ENCODE results near the gene CACNG5.

Gene CACNG5

DNA sequence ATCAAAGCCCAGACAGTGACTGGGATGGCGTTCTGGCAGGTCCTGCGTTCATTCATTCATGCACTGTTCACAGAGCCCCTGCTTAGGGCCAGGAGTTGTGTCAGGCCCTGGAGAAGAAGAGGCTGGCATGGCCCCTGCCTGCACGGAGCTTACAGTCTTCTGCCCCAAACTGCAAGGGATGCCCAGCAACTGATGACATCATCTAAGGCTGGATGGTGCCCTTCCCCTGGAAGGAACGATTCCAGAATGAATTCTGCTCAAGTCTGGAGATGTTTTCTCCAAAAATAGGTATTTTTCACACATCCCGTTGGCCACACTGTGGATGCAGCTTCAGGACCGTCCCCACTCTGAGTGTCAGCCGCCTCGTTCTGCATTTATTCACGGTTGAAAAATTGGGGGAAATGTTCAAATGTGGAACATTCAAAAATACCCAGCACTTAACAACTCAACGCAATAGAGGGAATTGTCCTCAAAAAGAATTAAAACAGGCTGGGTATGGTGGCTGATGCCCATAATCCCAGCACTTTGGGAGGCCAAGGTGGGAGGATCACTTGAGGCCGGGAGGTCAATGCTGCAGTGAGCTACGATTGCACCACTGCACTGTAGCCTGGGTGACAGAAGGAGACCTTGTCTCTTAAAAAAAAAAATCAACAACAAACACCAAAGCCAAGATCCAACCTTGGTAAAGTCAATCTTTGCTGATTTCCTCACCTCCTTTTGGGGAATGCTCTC, 23.8 kb upstream of the CACNG5 start:
- no peak overlapping the region for H3K4me3 ChIP-seq (ENCODE audit: low read depth, low read length)
- no peak for DNase-seq (ENCODE audit: low read depth)
- TF ChIP-seq, protein P1, sequence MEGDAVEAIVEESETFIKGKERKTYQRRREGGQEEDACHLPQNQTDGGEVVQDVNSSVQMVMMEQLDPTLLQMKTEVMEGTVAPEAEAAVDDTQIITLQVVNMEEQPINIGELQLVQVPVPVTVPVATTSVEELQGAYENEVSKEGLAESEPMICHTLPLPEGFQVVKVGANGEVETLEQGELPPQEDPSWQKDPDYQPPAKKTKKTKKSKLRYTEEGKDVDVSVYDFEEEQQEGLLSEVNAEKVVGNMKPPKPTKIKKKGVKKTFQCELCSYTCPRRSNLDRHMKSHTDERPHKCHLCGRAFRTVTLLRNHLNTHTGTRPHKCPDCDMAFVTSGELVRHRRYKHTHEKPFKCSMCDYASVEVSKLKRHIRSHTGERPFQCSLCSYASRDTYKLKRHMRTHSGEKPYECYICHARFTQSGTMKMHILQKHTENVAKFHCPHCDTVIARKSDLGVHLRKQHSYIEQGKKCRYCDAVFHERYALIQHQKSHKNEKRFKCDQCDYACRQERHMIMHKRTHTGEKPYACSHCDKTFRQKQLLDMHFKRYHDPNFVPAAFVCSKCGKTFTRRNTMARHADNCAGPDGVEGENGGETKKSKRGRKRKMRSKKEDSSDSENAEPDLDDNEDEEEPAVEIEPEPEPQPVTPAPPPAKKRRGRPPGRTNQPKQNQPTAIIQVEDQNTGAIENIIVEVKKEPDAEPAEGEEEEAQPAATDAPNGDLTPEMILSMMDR (IDR thresholded peaks at IDR 0.05; ENCODE audit: insufficient read depth, low read depth, low read length, missing control alignments) = no peak

DNA sequence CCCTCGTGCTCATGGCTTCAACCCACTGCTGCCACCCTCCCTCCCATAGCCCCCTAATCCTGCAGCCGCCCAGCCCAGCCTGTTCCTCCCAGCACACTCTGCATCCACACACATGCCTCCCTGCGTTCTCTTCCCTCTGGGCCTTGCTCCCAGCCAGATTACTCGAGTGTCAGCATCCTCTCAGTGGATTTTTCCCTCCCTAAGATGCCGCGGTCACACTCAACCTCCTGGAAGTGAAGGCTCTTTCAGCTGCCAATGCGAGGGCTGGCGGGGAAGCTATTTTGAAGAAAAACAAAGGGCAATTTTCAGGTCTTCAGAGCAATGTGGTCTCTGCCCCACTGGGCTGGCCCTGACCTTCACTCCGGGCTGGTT, 23.2 kb upstream of the CACNG5 start:
- DNase-seq (ENCODE audit: low read depth) = no peak
- TF ChIP-seq, protein P1 (IDR thresholded peaks at IDR 0.05; ENCODE audit: insufficient read depth, low read depth, low read length, missing control alignments) = no peak
- H3K4me3 ChIP-seq (ENCODE audit: low read depth, low read length) = no peak overlapping the region

DNA sequence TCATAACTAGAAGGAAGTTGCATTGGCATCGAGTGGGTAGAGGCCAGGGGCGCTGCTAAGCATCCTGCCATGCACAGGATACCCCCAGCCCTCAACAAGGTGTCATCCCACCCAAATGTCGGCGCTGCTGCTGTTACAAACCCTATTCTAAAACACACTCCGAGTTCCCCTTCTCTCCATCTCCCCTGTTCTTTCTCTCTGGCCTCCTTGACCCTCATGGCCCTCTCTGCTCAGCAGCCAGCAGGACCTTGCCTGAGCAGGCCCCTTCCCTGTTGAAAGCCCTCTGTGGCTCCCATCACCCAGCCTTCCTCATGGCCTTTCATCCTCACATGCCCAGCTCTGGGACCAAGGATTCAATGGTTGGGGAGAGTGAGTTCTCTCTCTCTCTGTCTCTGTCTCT, 22.3 kb upstream of the CACNG5 start:
- no peak for DNase-seq (ENCODE audit: low read depth)
- TF ChIP-seq, protein P1 (IDR thresholded peaks at IDR 0.05; ENCODE audit: insufficient read depth, low read depth, low read length, missing control alignments) = no peak
- no peak overlapping the region for H3K4me3 ChIP-seq (ENCODE audit: low read depth, low read length)

DNA sequence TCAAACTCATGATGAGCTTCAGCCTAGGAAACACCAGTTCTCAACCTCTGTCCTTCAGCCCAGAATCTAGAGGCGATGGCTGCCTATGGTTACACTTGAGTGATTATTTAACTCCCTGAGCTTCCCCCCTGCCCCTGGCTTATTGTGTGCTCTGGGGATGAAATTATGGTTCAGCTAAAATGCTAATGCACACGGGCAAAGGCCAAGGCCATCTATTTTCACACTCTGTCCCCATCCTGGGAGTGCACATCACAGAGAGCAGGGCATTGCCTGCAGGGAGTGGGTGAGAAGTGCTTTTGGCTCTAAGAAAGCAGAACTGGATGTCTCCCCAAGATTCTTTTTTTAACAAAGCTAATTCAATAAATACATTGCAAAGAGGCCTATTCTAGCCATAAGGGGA, 21.6 kb upstream of the CACNG5 start:
- no peak overlapping the region for H3K4me3 ChIP-seq (ENCODE audit: low read depth, low read length)
- no peak for DNase-seq (ENCODE audit: low read depth)
- TF ChIP-seq, protein P1 (IDR thresholded peaks at IDR 0.05; ENCODE audit: insufficient read depth, low read depth, low read length, missing control alignments) = no peak

DNA sequence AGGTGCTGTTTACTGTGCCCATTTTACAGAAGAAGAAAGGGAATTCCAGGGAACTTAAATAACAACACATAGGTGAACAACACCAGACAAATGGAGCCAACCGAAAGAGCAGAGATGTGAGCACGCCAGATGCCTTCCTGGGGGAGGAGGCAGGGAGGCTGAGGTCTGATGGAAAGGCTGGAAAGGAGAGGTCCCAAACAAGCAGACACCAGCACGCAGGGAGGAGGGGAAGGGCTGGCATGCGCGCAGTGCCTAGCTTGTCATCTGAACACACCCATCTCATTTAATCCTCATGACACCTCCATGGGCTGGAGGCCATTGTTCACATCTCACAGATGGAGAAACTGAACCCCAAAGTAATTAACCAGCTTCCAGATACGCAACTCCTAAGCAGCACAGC, 20.9 kb upstream of the CACNG5 start:
- TF ChIP-seq, protein P1 (IDR thresholded peaks at IDR 0.05; ENCODE audit: insufficient read depth, low read depth, low read length, missing control alignments) = no peak
- DNase-seq (ENCODE audit: low read depth) = no peak
- H3K4me3 ChIP-seq (ENCODE audit: low read depth, low read length) = no peak overlapping the region

DNA sequence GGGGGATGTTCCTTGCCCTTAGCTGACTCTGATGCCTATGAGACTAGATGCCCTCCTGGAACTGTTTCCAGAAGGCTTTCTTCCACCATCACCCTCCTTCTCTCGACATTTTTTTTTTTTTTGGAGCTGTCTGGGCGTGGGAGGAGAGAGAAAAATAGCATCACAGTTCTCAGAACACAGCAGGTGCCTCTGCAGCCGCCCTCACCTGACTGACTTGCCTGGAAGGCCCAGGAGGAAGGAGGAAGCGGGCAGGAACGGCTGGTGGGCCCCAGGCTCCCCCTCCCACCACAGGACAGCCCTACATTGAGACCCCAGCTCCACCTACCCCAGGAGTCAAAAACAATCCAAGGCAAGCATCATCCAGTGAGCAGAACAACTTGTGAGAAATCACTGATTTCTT, 20.3 kb upstream of the CACNG5 start:
- no peak overlapping the region for H3K4me3 ChIP-seq (ENCODE audit: low read depth, low read length)
- DNase-seq (ENCODE audit: low read depth) = no peak
- TF ChIP-seq, protein P1 (IDR thresholded peaks at IDR 0.05; ENCODE audit: insufficient read depth, low read depth, low read length, missing control alignments) = no peak

DNA sequence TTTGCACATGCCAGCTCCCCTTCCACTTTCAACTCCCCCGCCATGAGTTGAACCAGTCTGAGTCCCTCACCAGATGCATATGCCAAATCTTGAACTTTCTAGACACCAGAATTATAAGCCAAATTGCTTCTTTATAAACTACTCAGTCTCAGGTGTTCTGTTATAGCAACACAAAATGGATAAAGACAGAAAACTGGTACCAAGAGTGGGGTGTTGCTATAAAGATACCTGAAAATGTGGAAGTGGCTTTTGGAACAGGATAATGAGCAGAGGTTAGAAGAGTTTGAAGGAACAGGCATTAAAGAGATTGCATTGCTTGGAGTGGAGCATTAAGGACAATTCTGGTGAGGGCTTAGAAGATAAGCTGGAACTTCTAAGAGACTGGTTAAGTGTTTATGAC, 17.2 kb upstream of the CACNG5 start:
- TF ChIP-seq, protein P1 (IDR thresholded peaks at IDR 0.05; ENCODE audit: insufficient read depth, low read depth, low read length, missing control alignments) = no peak
- DNase-seq (ENCODE audit: low read depth) = no peak
- H3K4me3 ChIP-seq (ENCODE audit: low read depth, low read length) = no peak overlapping the region
